ENCODE measurements around the gene EFCAB14.
A peak's percentile ranks its signal among the peaks of the same experiment; 100 is the strongest.
"Not testable (repeated sequence)": the region's sequence is repeated elsewhere in the genome, so short reads cannot be mapped to it uniquely, and the experiment has no call there.

The EFCAB14 gene, protein sequence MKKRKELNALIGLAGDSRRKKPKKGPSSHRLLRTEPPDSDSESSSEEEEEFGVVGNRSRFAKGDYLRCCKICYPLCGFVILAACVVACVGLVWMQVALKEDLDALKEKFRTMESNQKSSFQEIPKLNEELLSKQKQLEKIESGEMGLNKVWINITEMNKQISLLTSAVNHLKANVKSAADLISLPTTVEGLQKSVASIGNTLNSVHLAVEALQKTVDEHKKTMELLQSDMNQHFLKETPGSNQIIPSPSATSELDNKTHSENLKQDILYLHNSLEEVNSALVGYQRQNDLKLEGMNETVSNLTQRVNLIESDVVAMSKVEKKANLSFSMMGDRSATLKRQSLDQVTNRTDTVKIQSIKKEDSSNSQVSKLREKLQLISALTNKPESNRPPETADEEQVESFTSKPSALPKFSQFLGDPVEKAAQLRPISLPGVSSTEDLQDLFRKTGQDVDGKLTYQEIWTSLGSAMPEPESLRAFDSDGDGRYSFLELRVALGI

GRCh38 chr1:46718727-46719622 is at the start of gene EFCAB14:
Gene EFCAB14, minus strand, starts transcription at chr1:46719114. Its CDS starts 1,027 bp downstream, at chr1:46718087.
- DNase-seq (ENCODE audit: low read depth in 4 of 4, low spot score in 1 of 4) = peak; percentile 96 to 99 (median 98)

DNA sequence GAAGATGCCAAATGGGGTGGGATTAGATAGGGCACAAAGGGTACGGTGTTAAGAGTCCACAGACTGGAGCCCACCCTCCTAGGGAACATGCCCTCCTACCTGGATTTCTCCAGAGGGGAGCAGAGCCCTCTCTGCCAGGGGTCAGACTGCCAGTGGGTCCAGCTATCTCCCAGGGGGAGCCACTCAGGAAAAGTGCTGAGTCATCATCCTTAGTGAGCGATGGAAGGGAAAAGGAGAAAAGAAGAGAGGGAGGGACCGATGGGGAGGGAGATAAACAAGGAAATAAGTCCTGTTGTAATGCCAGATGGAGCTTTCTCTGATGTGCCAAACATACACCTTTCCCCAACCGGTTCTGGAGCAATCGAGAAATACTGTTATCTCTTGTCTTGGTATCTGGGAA is 49.5 kb upstream of the EFCAB14 start:
- DNase-seq (ENCODE audit: low read depth in 4 of 4, low spot score in 1 of 4) = no peak

GRCh38 chr1:46767649-46768282 is 48.9 kb upstream of the EFCAB14 start:
- no peak for DNase-seq (ENCODE audit: low read depth in 4 of 4, low spot score in 1 of 4)

DNA sequence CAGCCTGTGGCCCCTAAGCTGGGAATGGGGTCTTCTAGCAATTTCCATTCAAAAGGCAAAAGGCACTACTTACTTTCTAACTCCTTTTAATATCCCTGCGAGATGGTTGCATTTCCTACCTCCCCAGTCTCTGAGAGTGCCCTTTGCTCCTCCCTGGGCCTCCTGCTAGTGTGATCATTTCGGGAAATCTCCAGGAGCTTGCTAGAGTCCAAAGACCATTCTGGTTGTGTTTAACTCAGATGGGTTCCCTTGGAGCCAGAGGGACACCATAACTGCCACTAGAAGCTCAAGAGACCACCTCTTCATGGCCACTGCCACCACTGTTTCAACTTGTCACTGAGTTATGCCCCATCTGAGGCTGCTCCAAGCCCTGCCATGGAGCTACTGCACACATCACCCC is 45.5 kb upstream of the EFCAB14 start:
- DNase-seq (ENCODE audit: low read depth in 4 of 4, low spot score in 1 of 4) = no peak

DNA sequence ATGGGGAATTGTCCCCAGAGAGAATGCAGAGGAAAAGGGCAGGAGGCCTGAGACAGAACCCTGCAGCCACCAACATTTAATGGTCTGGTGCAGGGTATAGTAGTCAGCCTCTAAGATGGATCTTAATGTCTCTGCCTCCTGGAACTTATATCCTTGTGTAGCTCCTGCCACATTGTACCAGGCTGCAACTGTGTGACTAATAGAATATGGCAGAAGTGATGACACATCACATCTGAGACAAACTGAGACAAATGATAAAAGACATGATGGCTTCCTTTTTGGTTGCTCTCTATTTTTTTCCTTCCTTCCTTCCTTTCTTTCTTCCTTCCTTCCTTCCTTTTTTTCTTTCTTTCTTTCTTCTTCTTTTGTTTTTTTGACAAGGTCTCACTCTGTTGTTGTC is 42.8 kb upstream of the EFCAB14 start:
- no peak for DNase-seq (ENCODE audit: low read depth in 4 of 4, low spot score in 1 of 4)

GRCh38 chr1:46760558-46761166 is 41.7 kb upstream of the EFCAB14 start:
- no peak for DNase-seq (ENCODE audit: low read depth in 4 of 4, low spot score in 1 of 4)

- no peak for DNase-seq (ENCODE audit: low read depth in 4 of 4, low spot score in 1 of 4)
Observed at GRCh38 chr1:46757956-46758528, 39.1 kb upstream of the EFCAB14 start.

GRCh38 chr1:46757247-46757955 is 38.5 kb upstream of the EFCAB14 start:
- no peak for DNase-seq (ENCODE audit: low read depth in 4 of 4, low spot score in 1 of 4)

GRCh38 chr1:46755121-46755520 is 36.2 kb upstream of the EFCAB14 start:
- DNase-seq (ENCODE audit: low read depth in 4 of 4, low spot score in 1 of 4) = no peak

- not testable (repeated sequence) for DNase-seq (ENCODE audit: low read depth in 4 of 4, low spot score in 1 of 4)
Observed at GRCh38 chr1:46754707-46755106, 35.8 kb upstream of the EFCAB14 start.

- DNase-seq (ENCODE audit: low read depth in 4 of 4, low spot score in 1 of 4) = no peak
Observed at GRCh38 chr1:46753985-46754384, 35.1 kb upstream of the EFCAB14 start.

DNA sequence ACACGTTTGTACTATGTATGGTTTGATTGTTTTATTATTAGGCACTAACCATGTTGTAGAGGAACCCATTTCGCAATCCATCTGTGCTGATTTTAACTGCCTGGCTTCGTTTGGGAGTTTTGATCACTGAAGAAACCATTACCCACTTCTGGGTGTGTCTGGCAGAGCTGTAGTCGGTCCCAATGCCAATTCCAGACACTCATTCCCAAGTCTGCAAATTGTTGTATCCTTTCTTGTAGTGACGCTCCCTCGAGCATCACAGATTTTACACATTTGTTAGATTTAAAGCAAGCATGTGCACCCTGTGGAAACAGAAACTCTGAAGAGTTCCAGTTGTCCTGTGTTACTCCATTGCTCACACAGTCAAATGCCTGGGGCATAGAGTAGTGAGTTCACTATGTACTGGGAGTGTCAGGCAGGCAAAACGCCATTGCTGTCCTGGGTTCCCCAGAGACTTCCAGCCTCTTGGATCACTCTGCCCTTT is 31.0 kb upstream of the EFCAB14 start:
- DNase-seq (ENCODE audit: low read depth in 4 of 4, low spot score in 1 of 4) = no peak

DNA sequence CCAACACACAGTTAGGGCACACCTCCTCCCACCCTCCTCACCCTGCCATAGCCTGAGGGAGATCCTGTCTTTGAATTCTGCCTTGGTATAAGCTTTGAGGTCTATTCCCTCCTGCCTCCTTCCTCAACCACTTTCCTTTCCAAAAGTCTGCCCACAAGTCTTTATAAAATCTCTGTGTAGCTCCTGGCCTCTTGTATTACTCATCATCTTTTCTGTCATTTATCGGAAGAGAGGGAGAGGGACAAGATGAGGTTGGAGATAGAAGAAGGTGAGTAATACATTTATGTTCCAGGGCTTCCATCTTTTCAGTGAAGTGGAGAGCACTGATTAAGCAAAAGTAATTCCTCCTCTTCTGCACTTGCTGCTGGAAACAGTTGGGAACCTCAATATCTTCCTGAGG is 30.5 kb upstream of the EFCAB14 start:
- no peak for DNase-seq (ENCODE audit: low read depth in 4 of 4, low spot score in 1 of 4)

DNA sequence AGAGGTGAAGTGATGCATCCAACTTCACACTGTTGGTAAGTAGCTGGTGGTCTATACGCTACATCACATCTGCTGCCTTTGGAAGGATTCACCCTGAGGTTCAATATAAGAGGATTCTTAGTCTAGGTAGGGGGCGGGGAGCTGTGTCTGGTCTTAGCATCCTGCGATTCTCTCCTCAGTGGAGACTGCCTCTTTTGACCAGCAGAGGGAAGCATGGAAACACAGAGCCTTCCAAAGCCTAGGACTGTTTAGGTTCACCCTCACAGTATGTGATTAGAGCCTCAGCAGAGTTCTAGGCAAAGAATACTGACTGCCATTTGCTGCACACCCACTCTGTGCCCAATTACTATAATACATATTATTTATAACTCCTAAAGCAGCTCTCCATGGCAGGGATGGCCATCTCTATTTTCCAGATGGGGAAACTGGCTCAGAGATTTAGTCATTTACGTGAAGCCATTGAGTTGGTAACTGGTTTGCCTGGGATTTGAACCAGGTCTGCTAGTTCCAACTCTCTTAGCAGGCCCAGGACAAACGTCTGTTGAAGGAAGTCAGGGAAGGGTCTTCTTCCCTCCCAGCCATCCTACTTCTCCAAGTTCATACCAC is 28.9 kb upstream of the EFCAB14 start:
- DNase-seq (ENCODE audit: low read depth in 4 of 4, low spot score in 1 of 4) = no peak

GRCh38 chr1:46742069-46742468 is 23.2 kb upstream of the EFCAB14 start:
- DNase-seq (ENCODE audit: low read depth in 4 of 4, low spot score in 1 of 4) = no peak

DNA sequence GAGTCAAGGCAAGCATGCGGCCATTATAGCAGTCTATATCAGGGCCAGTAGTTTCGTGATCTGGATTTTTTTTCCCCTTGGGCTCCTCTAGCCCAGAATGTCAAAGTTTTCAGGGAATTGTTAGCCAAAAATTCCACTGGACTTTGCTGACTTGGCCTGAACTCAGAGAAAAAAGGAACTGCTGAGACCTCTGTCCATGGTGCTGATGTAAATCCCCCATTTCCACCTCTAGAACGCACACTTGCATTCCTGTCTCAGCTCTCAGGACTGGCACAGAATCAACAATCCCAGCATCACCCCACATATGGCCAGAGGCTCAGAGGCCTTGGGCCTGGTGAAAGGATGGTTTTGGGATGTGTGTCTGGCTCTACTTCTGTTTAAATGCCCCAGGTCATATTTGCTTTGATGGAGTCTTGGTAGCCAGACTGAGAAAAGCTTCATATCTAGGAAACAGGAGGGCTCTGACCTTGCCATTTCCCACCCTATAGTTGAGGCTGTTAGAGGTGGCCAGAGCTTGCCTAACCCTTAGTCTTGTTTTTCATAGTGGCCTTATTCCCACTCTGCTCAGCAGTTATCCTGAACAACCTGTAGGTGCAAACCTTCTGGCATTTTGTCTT is 16.9 kb upstream of the EFCAB14 start:
- DNase-seq (ENCODE audit: low read depth in 4 of 4, low spot score in 1 of 4) = no peak

- DNase-seq (ENCODE audit: low read depth in 4 of 4, low spot score in 1 of 4) = not testable (repeated sequence)
Observed at GRCh38 chr1:46728327-46728873, 9.5 kb upstream of the EFCAB14 start.

GRCh38 chr1:46725736-46726108 is 6.8 kb upstream of the EFCAB14 start:
- DNase-seq (ENCODE audit: low read depth in 4 of 4, low spot score in 1 of 4) = no peak
